HEK293T (cell line): ENCODE measurements around the gene CDKN2AIP.
"Not testable (repeated sequence)": the region's sequence is repeated elsewhere in the genome, so short reads cannot be mapped to it uniquely, and the experiment has no call there.

Experiments
- CTCF ChIA-PET: fragments of 350-600 bp; formaldehyde crosslinking; extraction: SDS; loops from one replicate; lab custom pipeline; 2021; ENCODE audit warnings: antibody characterized with exemption, inconsistent platforms; lab: Yijun Ruan, JAX
- POLR2A ChIA-PET: fragments of 350-600 bp; formaldehyde crosslinking; extraction: SDS; loops from one replicate; lab custom pipeline; 2020; ENCODE audit warnings: antibody characterized with exemption, inconsistent platforms; lab: Yijun Ruan, JAX
- DNase-seq: peaks from one replicate; pipeline ENCODE4 v3.0.0; 2012; ENCODE audit warnings: mixed read lengths; ENCODE audit errors: extremely low spot score
- ARNT ChIP-seq: fragments of 450-650 bp; IDR thresholded peaks from 2 replicates; pipeline ENCODE4 v1.6.1; 2017; ENCODE audit warnings: mild to moderate bottlenecking
- BHLHE40 ChIP-seq: fragments of 450-650 bp; IDR thresholded peaks from 2 replicates; pipeline ENCODE4 v1.6.1; 2016; ENCODE audit warnings: mild to moderate bottlenecking, moderate library complexity, borderline replicate concordance
- CTBP1 ChIP-seq: fragments of 450-650 bp; IDR thresholded peaks from 2 replicates; pipeline ENCODE4 v1.6.1; 2016; ENCODE audit warnings: borderline replicate concordance
- ELF4 ChIP-seq: fragments of 450-650 bp; IDR thresholded peaks from 2 replicates; pipeline ENCODE4 v1.6.1; 2017; ENCODE audit warnings: antibody characterized with exemption
- FOXA1 ChIP-seq: fragments of 450-650 bp; IDR thresholded peaks from 2 replicates; pipeline ENCODE4 v1.6.1; 2016; ENCODE audit warnings: mild to moderate bottlenecking
- FOXK2 ChIP-seq: fragments of 450-650 bp; IDR thresholded peaks from 2 replicates; pipeline ENCODE4 v1.6.1; 2016; ENCODE audit warnings: mild to moderate bottlenecking
- FOXM1 ChIP-seq: fragments of 450-650 bp; IDR thresholded peaks from 2 replicates; pipeline ENCODE4 v1.6.1; 2017; ENCODE audit warnings: mild to moderate bottlenecking, borderline replicate concordance
- HDGF ChIP-seq: fragments of 450-650 bp; IDR thresholded peaks from 2 replicates; pipeline ENCODE4 v1.6.1; 2017; ENCODE audit warnings: antibody characterized with exemption, borderline replicate concordance
- L3MBTL2 ChIP-seq: fragments of 450-650 bp; conservative IDR thresholded peaks from 2 replicates; pipeline ENCODE4 v1.6.1; 2016; ENCODE audit warnings: mild to moderate bottlenecking
- LEF1 ChIP-seq: fragments of 450-650 bp; IDR thresholded peaks from 2 replicates; pipeline ENCODE4 v1.6.1; 2017; ENCODE audit warnings: mild to moderate bottlenecking, borderline replicate concordance
- NFRKB ChIP-seq: fragments of 450-650 bp; IDR thresholded peaks from 2 replicates; pipeline ENCODE4 v1.6.1; 2016; ENCODE audit warnings: mild to moderate bottlenecking, moderate library complexity
- PKNOX1 ChIP-seq: fragments of 450-650 bp; IDR thresholded peaks from 2 replicates; pipeline ENCODE4 v1.6.1; 2016
- SP1 ChIP-seq: fragments of 450-650 bp; IDR thresholded peaks from 2 replicates; pipeline ENCODE4 v1.6.1; 2017
- SUZ12 ChIP-seq: fragments of 450-650 bp; IDR thresholded peaks from 2 replicates; pipeline ENCODE4 v1.6.1; 2016; ENCODE audit warnings: mild to moderate bottlenecking
- TARDBP ChIP-seq: fragments of 450-650 bp; IDR thresholded peaks from 2 replicates; pipeline ENCODE4 v1.6.1; 2016
- ZNF384 ChIP-seq: fragments of 450-650 bp; IDR thresholded peaks from 2 replicates; pipeline ENCODE4 v1.6.1; 2016

Gene CDKN2AIP

GRCh38 chr4:183470821-183471220 lies 26.4 kb downstream of the CDKN2AIP start:
- POLR2A ChIA-PET: no interaction called here
- no peak for DNase-seq
- TF ChIP-seq FOXK2 (no peak), ZNF384 (no peak), CTBP1 (no peak), ARNT (no peak), PKNOX1 (no peak), SP1 (no peak), HDGF (no peak), FOXA1 (no peak), SUZ12 (no peak), FOXM1 (no peak), BHLHE40 (no peak), ELF4 (no peak), L3MBTL2 (no peak), LEF1 (no peak), NFRKB (no peak)
- CTCF ChIA-PET: no interaction called here

- ChIA-PET POLR2A (no interaction called here), CTCF (interaction anchor here (0.5 to 0.7 kb wide), 2 partner anchors 35 to 633 kb away, joined by 3 to 5 read pairs; no protein-coding TSS in a partner anchor)
- TF ChIP-seq ZNF384 (no peak), TARDBP (no peak), SUZ12 (no peak), PKNOX1 (no peak), ELF4 (no peak), FOXK2 (no peak), L3MBTL2 (no peak), NFRKB (no peak), BHLHE40 (no peak), FOXA1 (no peak), ARNT (no peak), LEF1 (no peak), SP1 (no peak), FOXM1 (no peak), HDGF (no peak), CTBP1 (no peak)
- peak; percentile 62 for DNase-seq
Measured at GRCh38 chr4:183471946-183472708, 27.7 kb downstream of the CDKN2AIP start.

GRCh38 chr4:183478123-183478522 lies 33.7 kb downstream of the CDKN2AIP start:
- TF ChIP-seq SP1 (no peak), CTBP1 (no peak), ZNF384 (no peak), ELF4 (no peak), L3MBTL2 (no peak), PKNOX1 (no peak), SUZ12 (no peak), FOXK2 (no peak), HDGF (no peak)
- no peak for DNase-seq
- POLR2A ChIA-PET: interaction anchor here (1.0 to 1.6 kb wide), 2 partner anchors 26 to 34 kb away, joined by 4 to 5 read pairs; no protein-coding TSS in a partner anchor
- CTCF ChIA-PET: interaction anchor here (0.6 to 0.9 kb wide), 4 partner anchors 17 to 622 kb away, joined by 3 to 7 read pairs (median 3); no protein-coding TSS in a partner anchor

GRCh38 chr4:183478926-183479325 lies 34.5 kb downstream of the CDKN2AIP start:
- CTCF ChIA-PET: interaction anchor here (0.6 to 0.9 kb wide), 2 partner anchors 327 to 621 kb away, joined by 3 to 4 read pairs; no protein-coding TSS in a partner anchor
- POLR2A ChIA-PET: interaction anchor here (1.6 kb wide), 1 partner anchor 25 kb away, joined by 4 read pairs; no protein-coding TSS in a partner anchor
- DNase-seq: no peak
- TF ChIP-seq PKNOX1 (no peak), FOXM1 (no peak), CTBP1 (no peak), TARDBP (no peak), FOXK2 (no peak), ARNT (no peak), ELF4 (no peak), HDGF (no peak), SUZ12 (no peak), SP1 (no peak), LEF1 (no peak), L3MBTL2 (no peak), FOXA1 (no peak), BHLHE40 (no peak)

- POLR2A ChIA-PET: interaction anchor here (1.1 to 1.6 kb wide), 2 partner anchors 21 to 22 kb away, joined by 3 read pairs; partner anchors contain the start of gene ING2
- CTCF ChIA-PET: interaction anchor here (0.6 kb wide), 1 partner anchor 226 kb away, joined by 5 read pairs; no protein-coding TSS in a partner anchor
- not testable (repeated sequence) for DNase-seq
Measured at GRCh38 chr4:183482515-183483095, 38.2 kb downstream of the CDKN2AIP start.
